Esophagus muscularis mucosa (tissue), 4 donors: ENCODE results near the gene ANXA1.

Experiments used
- EP300 ChIP-seq: sonication (generic); formaldehyde crosslinking; IDR thresholded peaks from one replicate; pipeline ENCODE4 v1.6.1; 2017; ENCODE audit warnings: antibody characterized with exemption
- POLR2A ChIP-seq: fragments of 450-650 bp; IDR thresholded peaks from one replicate; pipeline ENCODE4 v1.6.1; 2017; ENCODE audit warnings: antibody characterized with exemption, moderate library complexity, mild to moderate bottlenecking, low read depth
- POLR2AphosphoS5 ChIP-seq, 2 donors: sonication (generic); formaldehyde crosslinking; IDR thresholded peaks; one replicate each; pipeline ENCODE4 v1.6.1; 2017; ENCODE audit warnings: antibody characterized with exemption in 2 of 2
- TF ChIP-seq, protein P1 (sequence below), 3 experiments: fragments of 200-600 bp in 2 of 3; fragments of 450-650 bp in 1 of 3; sonication (generic) in 2 of 3; IDR thresholded peaks; one replicate each; pipeline ENCODE4 v1.5.1; 2017 to 2019; ENCODE audit warnings: antibody characterized with exemption in 3 of 3, mild to moderate bottlenecking in 2 of 3, moderate library complexity in 1 of 3

DNA sequence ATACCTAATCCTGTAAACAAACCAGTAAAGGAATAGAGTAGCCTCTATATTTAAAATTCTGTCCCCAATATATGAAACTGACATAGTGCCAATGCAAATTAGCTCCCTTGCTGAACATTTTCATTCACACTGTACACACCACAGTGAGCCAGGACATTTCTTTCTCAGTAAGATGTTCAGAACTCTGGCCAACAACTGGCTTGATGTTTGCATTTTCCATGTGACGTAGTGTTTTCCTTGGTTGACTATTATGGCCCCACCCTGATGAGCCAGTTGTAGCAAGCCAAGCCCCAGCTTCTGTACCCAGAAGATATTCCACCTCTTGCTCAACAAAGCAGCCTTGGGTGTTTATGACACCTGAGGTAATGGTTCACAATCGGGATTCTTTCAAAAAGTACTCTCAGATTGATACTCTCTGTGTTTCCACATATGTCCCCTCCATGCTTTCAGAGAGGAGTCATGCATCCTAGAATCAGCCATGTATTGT lies 17.7 kb upstream of the ANXA1 start:
- TF ChIP-seq, protein P1, sequence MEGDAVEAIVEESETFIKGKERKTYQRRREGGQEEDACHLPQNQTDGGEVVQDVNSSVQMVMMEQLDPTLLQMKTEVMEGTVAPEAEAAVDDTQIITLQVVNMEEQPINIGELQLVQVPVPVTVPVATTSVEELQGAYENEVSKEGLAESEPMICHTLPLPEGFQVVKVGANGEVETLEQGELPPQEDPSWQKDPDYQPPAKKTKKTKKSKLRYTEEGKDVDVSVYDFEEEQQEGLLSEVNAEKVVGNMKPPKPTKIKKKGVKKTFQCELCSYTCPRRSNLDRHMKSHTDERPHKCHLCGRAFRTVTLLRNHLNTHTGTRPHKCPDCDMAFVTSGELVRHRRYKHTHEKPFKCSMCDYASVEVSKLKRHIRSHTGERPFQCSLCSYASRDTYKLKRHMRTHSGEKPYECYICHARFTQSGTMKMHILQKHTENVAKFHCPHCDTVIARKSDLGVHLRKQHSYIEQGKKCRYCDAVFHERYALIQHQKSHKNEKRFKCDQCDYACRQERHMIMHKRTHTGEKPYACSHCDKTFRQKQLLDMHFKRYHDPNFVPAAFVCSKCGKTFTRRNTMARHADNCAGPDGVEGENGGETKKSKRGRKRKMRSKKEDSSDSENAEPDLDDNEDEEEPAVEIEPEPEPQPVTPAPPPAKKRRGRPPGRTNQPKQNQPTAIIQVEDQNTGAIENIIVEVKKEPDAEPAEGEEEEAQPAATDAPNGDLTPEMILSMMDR (IDR thresholded peaks at IDR 0.05): no peak
- TF ChIP-seq POLR2A: no peak
- no peak for TF ChIP-seq EP300
- TF ChIP-seq POLR2AphosphoS5 (IDR thresholded peaks at IDR 0.05): no peak
